ENCODE measurements around the gene IL19.
A peak's percentile ranks its signal among the peaks of the same experiment; 100 is the strongest.
"Not testable (repeated sequence)": the region's sequence is repeated elsewhere in the genome, so short reads cannot be mapped to it uniquely, and the experiment has no call there.

The IL19 gene

GRCh38 chr1:206778031-206778430, 7.5 kb downstream of the IL19 start:
- Histone ChIP-seq H3K79me1 (replicated peaks; ENCODE audit: low read length, poor library complexity, severe bottlenecking) (no peaks in the 10 kb centered on the region), H3K4me3 (ENCODE audit: insufficient read depth in 1 of 2, low read depth in 1 of 2, low read length in 2 of 2) (no peak overlapping the region), H3K4me2 (ENCODE audit: low read length, poor library complexity, severe bottlenecking) (no peak overlapping the region), H2AFZ (ENCODE audit: low read depth, low read length) (no peak overlapping the region), H2BK15ac (ENCODE audit: low read depth, poor library complexity, severe bottlenecking) (no peak overlapping the region), H3K23ac (ENCODE audit: low read length in 2 of 2) (no peak overlapping the region), H4K8ac (ENCODE audit: low read length) (no peak overlapping the region), H3K4ac (ENCODE audit: low read depth in 1 of 2, low read length in 2 of 2) (no peak overlapping the region), H3K9ac (ENCODE audit: low read length) (no peak overlapping the region), H2AK5ac (ENCODE audit: low read length, severe bottlenecking) (no peak overlapping the region), H3K14ac (ENCODE audit: low read length in 2 of 2) (no peak overlapping the region), H2BK5ac (ENCODE audit: low read depth, low read length, poor library complexity, severe bottlenecking) (no peak overlapping the region), H3K27me3 (ENCODE audit: control insufficient read depth in 1 of 2, insufficient read depth in 1 of 2, low read length in 2 of 2) (peaks cover 19 to 30% of the 10 kb centered on the region in 2 experiments), H3K36me3 (ENCODE audit: control insufficient read depth in 1 of 2, insufficient read depth in 2 of 2, low read depth in 1 of 2, low read length in 2 of 2) (no peaks in the 10 kb centered on the region), H3K18ac (ENCODE audit: low read depth in 1 of 2, low read length in 2 of 2) (no peak overlapping the region), H3K4me1 (ENCODE audit: control insufficient read depth, insufficient read depth, low read depth, low read length) (no peaks in the 10 kb centered on the region), H3K27ac (ENCODE audit: low read length, poor library complexity, severe bottlenecking) (no peak overlapping the region), H2BK120ac (ENCODE audit: low read depth, low read length) (no peak overlapping the region), H4K91ac (ENCODE audit: low read length) (no peak overlapping the region), H3K9me3 (ENCODE audit: control insufficient read depth, low read length) (no peaks in the 10 kb centered on the region), H2BK12ac (ENCODE audit: low read length in 2 of 2) (peak overlapping the region in 1 of 2 experiments; percentile 22)
- WGBS: 89% methylated on average over 7 of the region's 7 CpGs
- no peak for DNase-seq

GRCh38 chr1:206778911-206779310, 8.3 kb downstream of the IL19 start:
- DNase-seq; H3K18ac ChIP-seq (ENCODE audit: low read depth in 1 of 2, low read length in 2 of 2); H2BK120ac ChIP-seq (ENCODE audit: low read depth, low read length); H2AK5ac ChIP-seq (ENCODE audit: low read length, severe bottlenecking); H2BK5ac ChIP-seq (ENCODE audit: low read depth, low read length, poor library complexity, severe bottlenecking); H2BK15ac ChIP-seq (ENCODE audit: low read depth, poor library complexity, severe bottlenecking); H3K79me1 ChIP-seq (replicated peaks; ENCODE audit: low read length, poor library complexity, severe bottlenecking); H3K9ac ChIP-seq (ENCODE audit: low read length); H4K91ac ChIP-seq (ENCODE audit: low read length); H3K9me3 ChIP-seq (ENCODE audit: control insufficient read depth, low read length); H3K4me3 ChIP-seq (ENCODE audit: insufficient read depth in 1 of 2, low read depth in 1 of 2, low read length in 2 of 2); H4K8ac ChIP-seq (ENCODE audit: low read length); H3K23ac ChIP-seq (ENCODE audit: low read length in 2 of 2); H3K4me2 ChIP-seq (ENCODE audit: low read length, poor library complexity, severe bottlenecking); H3K4ac ChIP-seq (ENCODE audit: low read depth in 1 of 2, low read length in 2 of 2); H3K4me1 ChIP-seq (ENCODE audit: control insufficient read depth, insufficient read depth, low read depth, low read length); H2BK12ac ChIP-seq (ENCODE audit: low read length in 2 of 2); H3K14ac ChIP-seq (ENCODE audit: low read length in 2 of 2); H2AFZ ChIP-seq (ENCODE audit: low read depth, low read length); H3K36me3 ChIP-seq (ENCODE audit: control insufficient read depth in 1 of 2, insufficient read depth in 2 of 2, low read depth in 1 of 2, low read length in 2 of 2); H3K27ac ChIP-seq (ENCODE audit: low read length, poor library complexity, severe bottlenecking): not testable (repeated sequence)
- 78% methylated on average over 6 of the region's 6 CpGs for WGBS
- H3K27me3 ChIP-seq (ENCODE audit: control insufficient read depth in 1 of 2, insufficient read depth in 1 of 2, low read length in 2 of 2): peaks cover 15 to 22% of the 10 kb centered on the region in 2 experiments

- Histone ChIP-seq H3K23ac (ENCODE audit: low read length in 2 of 2) (no peak overlapping the region), H2BK15ac (ENCODE audit: low read depth, poor library complexity, severe bottlenecking) (no peak overlapping the region)
- WGBS: 84% methylated on average over 2 of the region's 2 CpGs
Measured at GRCh38 chr1:206779638-206780037, 9.1 kb downstream of the IL19 start.

GRCh38 chr1:206782448-206782847, 11.9 kb downstream of the IL19 start:
- Histone ChIP-seq H3K79me1 (replicated peaks; ENCODE audit: low read length, poor library complexity, severe bottlenecking) (no peaks in the 10 kb centered on the region), H3K36me3 (ENCODE audit: control insufficient read depth in 1 of 2, insufficient read depth in 2 of 2, low read depth in 1 of 2, low read length in 2 of 2) (no peaks in the 10 kb centered on the region), H2AK5ac (ENCODE audit: low read length, severe bottlenecking) (no peak overlapping the region), H3K23ac (ENCODE audit: low read length in 2 of 2) (no peak overlapping the region), H3K9me3 (ENCODE audit: control insufficient read depth, low read length) (no peaks in the 10 kb centered on the region), H3K4ac (ENCODE audit: low read depth in 1 of 2, low read length in 2 of 2) (no peak overlapping the region), H2BK5ac (ENCODE audit: low read depth, low read length, poor library complexity, severe bottlenecking) (no peak overlapping the region), H2AFZ (ENCODE audit: low read depth, low read length) (no peak overlapping the region), H3K9ac (ENCODE audit: low read length) (no peak overlapping the region), H3K4me1 (ENCODE audit: control insufficient read depth, insufficient read depth, low read depth, low read length) (no peaks in the 10 kb centered on the region), H2BK120ac (ENCODE audit: low read depth, low read length) (no peak overlapping the region), H4K8ac (ENCODE audit: low read length) (no peak overlapping the region), H3K14ac (ENCODE audit: low read length in 2 of 2) (no peak overlapping the region), H3K27me3 (ENCODE audit: control insufficient read depth in 1 of 2, insufficient read depth in 1 of 2, low read length in 2 of 2) (peaks cover 9 to 15% of the 10 kb centered on the region in 2 experiments), H4K91ac (ENCODE audit: low read length) (no peak overlapping the region), H3K18ac (ENCODE audit: low read depth in 1 of 2, low read length in 2 of 2) (no peak overlapping the region), H3K4me3 (ENCODE audit: insufficient read depth in 1 of 2, low read depth in 1 of 2, low read length in 2 of 2) (no peak overlapping the region), H3K4me2 (ENCODE audit: low read length, poor library complexity, severe bottlenecking) (no peak overlapping the region), H3K27ac (ENCODE audit: low read length, poor library complexity, severe bottlenecking) (no peak overlapping the region), H2BK12ac (ENCODE audit: low read length in 2 of 2) (no peak overlapping the region), H2BK15ac (ENCODE audit: low read depth, poor library complexity, severe bottlenecking) (no peak overlapping the region)
- WGBS: 97% methylated on average over 2 of the region's 2 CpGs
- DNase-seq: no peak

More at GRCh38 chr1:206779638-206780037, 9.1 kb downstream of the IL19 start:
- H2AFZ ChIP-seq (ENCODE audit: low read depth, low read length): no peak overlapping the region
- no peak overlapping the region for H3K4me2 ChIP-seq (ENCODE audit: low read length, poor library complexity, severe bottlenecking)
- H4K91ac ChIP-seq (ENCODE audit: low read length): no peak overlapping the region
- peaks cover 8 to 15% of the 10 kb centered on the region in 2 experiments for H3K27me3 ChIP-seq (ENCODE audit: control insufficient read depth in 1 of 2, insufficient read depth in 1 of 2, low read length in 2 of 2)
- no peak overlapping the region for H2AK5ac ChIP-seq (ENCODE audit: low read length, severe bottlenecking)
- H3K9ac ChIP-seq (ENCODE audit: low read length): no peak overlapping the region
- no peak overlapping the region for H4K8ac ChIP-seq (ENCODE audit: low read length)
- H3K4me3 ChIP-seq (ENCODE audit: insufficient read depth in 1 of 2, low read depth in 1 of 2, low read length in 2 of 2): no peak overlapping the region
- H3K9me3 ChIP-seq (ENCODE audit: control insufficient read depth, low read length): no peaks in the 10 kb centered on the region
- no peak overlapping the region for H3K14ac ChIP-seq (ENCODE audit: low read length in 2 of 2)
- H3K18ac ChIP-seq (ENCODE audit: low read depth in 1 of 2, low read length in 2 of 2): no peak overlapping the region
- DNase-seq: no peak
- H3K36me3 ChIP-seq (ENCODE audit: control insufficient read depth in 1 of 2, insufficient read depth in 2 of 2, low read depth in 1 of 2, low read length in 2 of 2): no peaks in the 10 kb centered on the region
- H3K4ac ChIP-seq (ENCODE audit: low read depth in 1 of 2, low read length in 2 of 2): no peak overlapping the region
- no peak overlapping the region for H2BK12ac ChIP-seq (ENCODE audit: low read length in 2 of 2)
- no peaks in the 10 kb centered on the region for H3K4me1 ChIP-seq (ENCODE audit: control insufficient read depth, insufficient read depth, low read depth, low read length)
- no peaks in the 10 kb centered on the region for H3K79me1 ChIP-seq (replicated peaks; ENCODE audit: low read length, poor library complexity, severe bottlenecking)
- no peak overlapping the region for H2BK5ac ChIP-seq (ENCODE audit: low read depth, low read length, poor library complexity, severe bottlenecking)
- no peak overlapping the region for H3K27ac ChIP-seq (ENCODE audit: low read length, poor library complexity, severe bottlenecking)
- H2BK120ac ChIP-seq (ENCODE audit: low read depth, low read length): no peak overlapping the region
